K562 (cell line): ENCODE measurements around the gene CAST. TPM values are rescaled to one million over a fixed set of nuclear protein-coding genes. Genes with fewer than 3 reads are reported as not detected.

Experiments
- ATAC-seq: fragments of 200-7000 bp; cut with Tn5 transposase; 3 replicates; pipeline ENCODE4 v1.9.1; 2020; ENCODE audit warnings: moderate library complexity
- BruUV-seq: library from RNA; stranded (reverse); fragments of 400-500 nt; replicated peaks from 2 replicates; lab custom pipeline; 2021; lab: Mats Ljungman, UMichigan
- CTCF ChIA-PET: fragments of 300-600 bp; formaldehyde crosslinking; extraction: SDS; loops from one replicate; lab custom pipeline; 2021; ENCODE audit warnings: low intra/inter-chr PET ratio; lab: Yijun Ruan, JAX
- POLR2A ChIA-PET: fragments of 300-600, 350-650 bp; sonication (Branson Sonifier 250); formaldehyde crosslinking; extraction: SDS; loops from one replicate; lab custom pipeline; 2021; ENCODE audit warnings: antibody characterized with exemption, inconsistent platforms; lab: Yijun Ruan, JAX
- DNase-seq, 4 experiments: peaks; one replicate each; pipeline versions ENCODE4 v3.0.0 to v3.0.0-alpha.2; 2011 to 2018; ENCODE audit warnings: low spot score in 3 of 4, mixed read lengths in 3 of 4; ENCODE audit errors: extremely low read depth in 1 of 4
- FAIRE-seq: peaks from 2 replicates; lab custom pipeline; 2011; peaks lifted over from hg19 to GRCh38; lab: Jason Lieb, UNC
- H2AFZ ChIP-seq: 2 replicates; pipeline ENCODE4 v1.6.0; 2011; ENCODE audit warnings: low read depth, low read length, control low read depth, inconsistent platforms
- H3K27ac ChIP-seq: fragments of 200-600 bp; 3 replicates; pipeline ENCODE4 v1.8.0; 2011; ENCODE audit warnings: low read depth, mild to moderate bottlenecking, control low read depth, inconsistent platforms, low read length, moderate library complexity, mixed read lengths; ENCODE audit errors: extremely low read depth
- H3K27me3 ChIP-seq, 2 experiments: fragments of 300-600 bp in 1 of 2; 2 replicates in 1 of 2; 3 replicates in 1 of 2; pipeline versions ENCODE4 v1.6.0 to v1.8.0; 2011; ENCODE audit warnings: inconsistent platforms in 2 of 2, low read length in 2 of 2, mild to moderate bottlenecking in 1 of 2, mixed read lengths in 1 of 2, moderate library complexity in 1 of 2; ENCODE audit not compliant: control insufficient read depth in 2 of 2, insufficient read depth in 2 of 2
- H3K36me3 ChIP-seq: fragments of 300-600 bp; 3 replicates; pipeline ENCODE4 v1.8.0; 2011; ENCODE audit warnings: mild to moderate bottlenecking, low read length, inconsistent platforms; ENCODE audit not compliant: control insufficient read depth, insufficient read depth
- H3K4me1 ChIP-seq, 2 experiments: fragments of 200-600 bp in 1 of 2; replicated peaks in 1 of 2; 2 replicates in 1 of 2; 3 replicates in 1 of 2; pipeline versions ENCODE4 v1.5.1 to v1.8.0; 2011; ENCODE audit warnings: inconsistent platforms in 2 of 2, low read length in 2 of 2, mild to moderate bottlenecking in 1 of 2, mixed read lengths in 1 of 2, moderate library complexity in 1 of 2; ENCODE audit not compliant: control insufficient read depth in 2 of 2, insufficient read depth in 2 of 2
- H3K4me2 ChIP-seq: 2 replicates; pipeline ENCODE4 v1.6.1; 2011; ENCODE audit warnings: low read length, control low read depth, inconsistent platforms, mixed read lengths; ENCODE audit not compliant: insufficient read depth
- H3K4me3 ChIP-seq: fragments of 200-600 bp; sonication (generic), shearing (Covaris generic); 2 replicates; pipeline ENCODE4 v1.5.1; 2016; ENCODE audit warnings: control low read depth, inconsistent platforms
- H3K79me2 ChIP-seq: fragments of 200-600 bp; 3 replicates; pipeline ENCODE4 v1.8.0; 2011; ENCODE audit warnings: low read length, inconsistent platforms; ENCODE audit not compliant: control insufficient read depth, insufficient read depth
- H3K9ac ChIP-seq, 2 experiments: 2 replicates each; pipeline versions ENCODE4 v1.6.0 to v1.6.1; 2011; ENCODE audit warnings: low read depth in 2 of 2, low read length in 2 of 2, control low read depth in 1 of 2, inconsistent platforms in 1 of 2, mild to moderate bottlenecking in 1 of 2, mixed read lengths in 1 of 2; ENCODE audit not compliant: insufficient read depth in 1 of 2
- H3K9me1 ChIP-seq: one replicate; pipeline ENCODE4 v1.6.0; 2011; ENCODE audit warnings: inconsistent platforms, mild to moderate bottlenecking, low read length, moderate library complexity; ENCODE audit not compliant: control insufficient read depth, insufficient read depth
- H3K9me3 ChIP-seq: replicated peaks from 2 replicates; pipeline ENCODE4 v1.5.1; 2011; ENCODE audit warnings: low read depth, low read length, inconsistent platforms; ENCODE audit not compliant: control insufficient read depth, insufficient read depth
- H4K20me1 ChIP-seq: replicated peaks from 2 replicates; pipeline ENCODE4 v1.6.1; 2011; ENCODE audit warnings: low read length, inconsistent platforms, mixed read lengths; ENCODE audit not compliant: control insufficient read depth, insufficient read depth
- FOS ChIP-seq: IDR thresholded peaks from 3 replicates; pipeline ENCODE4 v1.6.1; 2011; ENCODE audit not compliant: insufficient read length; ENCODE audit errors: extremely low read depth
- HDAC8 ChIP-seq: fragments of 450-650 bp; IDR thresholded peaks from 2 replicates; pipeline ENCODE4 v1.6.1; 2016; ENCODE audit warnings: mild to moderate bottlenecking, missing genetic modification characterization, moderate library complexity, missing compliant biosample characterization
- HLTF ChIP-seq: fragments of 450-650 bp; IDR thresholded peaks from 2 replicates; pipeline ENCODE4 v1.6.1; 2016
- HMG20B ChIP-seq: fragments of 250-450 bp; sonication (Bioruptor Pico); IDR thresholded peaks from 2 replicates; pipeline ENCODE4 v1.5.0; 2021; ENCODE audit warnings: mild to moderate bottlenecking
- HMGN3 ChIP-seq: IDR thresholded peaks from 2 replicates; pipeline ENCODE4 v1.6.1; 2011; ENCODE audit warnings: borderline replicate concordance, low read depth, mild to moderate bottlenecking, mixed read lengths, low read length; ENCODE audit not compliant: insufficient read length; ENCODE audit errors: extremely low read depth
- MAFF ChIP-seq: IDR thresholded peaks from 2 replicates; pipeline ENCODE4 v1.6.1; 2012; ENCODE audit warnings: low read length, improper control_type of control experiment
- MECOM ChIP-seq: fragments of 250-450 bp; sonication (Bioruptor Pico); IDR thresholded peaks from 2 replicates; pipeline ENCODE4 v1.8.0; 2022; ENCODE audit warnings: inconsistent platforms
- MYC ChIP-seq, 2 experiments: fragments of 250-450 bp in 1 of 2; sonication (Bioruptor Pico) in 1 of 2; IDR thresholded peaks; 2 replicates each; pipeline versions ENCODE4 v1.5.1 to v1.6.1; 2012 to 2021; ENCODE audit warnings: low read depth in 2 of 2, borderline replicate concordance in 1 of 2, improper control_type of control experiment in 1 of 2, low read length in 1 of 2, mild to moderate bottlenecking in 1 of 2, moderate library complexity in 1 of 2
- THRAP3 ChIP-seq: fragments of 450-650 bp; IDR thresholded peaks from 2 replicates; pipeline ENCODE4 v1.6.1; 2016; ENCODE audit warnings: mild to moderate bottlenecking, inconsistent platforms, borderline replicate concordance
- TRIM28 ChIP-seq: fragments of 450-650 bp; IDR thresholded peaks from 2 replicates; pipeline ENCODE4 v1.6.1; 2017
- ZFX ChIP-seq: sonication (generic); formaldehyde crosslinking; IDR thresholded peaks from 2 replicates; pipeline ENCODE4 v1.8.0; 2022; ENCODE audit warnings: mild to moderate bottlenecking, missing genetic modification reagents, moderate library complexity
- ZNF212 ChIP-seq: fragments of 450-650 bp; formaldehyde crosslinking; IDR thresholded peaks from 2 replicates; pipeline ENCODE4 v1.4.0; 2020; ENCODE audit warnings: mild to moderate bottlenecking
- ZNF347 ChIP-seq: fragments of 450-650 bp; formaldehyde crosslinking; IDR thresholded peaks from 2 replicates; pipeline ENCODE4 v1.4.0; 2020; ENCODE audit warnings: low read depth, mild to moderate bottlenecking, moderate library complexity
- ZNF586 ChIP-seq: fragments of 450-650 bp; formaldehyde crosslinking; conservative IDR thresholded peaks from 2 replicates; pipeline ENCODE4 v1.4.0; 2020; ENCODE audit warnings: mild to moderate bottlenecking, moderate library complexity
- ZNF644 ChIP-seq: fragments of 200-800 bp; sonication (Bioruptor generic); IDR thresholded peaks from 2 replicates; pipeline ENCODE4 v1.6.1; 2016; ENCODE audit warnings: low read depth, missing genetic modification characterization, missing compliant biosample characterization
- WGBS: fragments of 100-300 bp; shearing (Covaris generic); methylation state at CpG from one replicate; pipeline ENCODE4 v1.1.6; 2016; ENCODE audit warnings: low coverage, mixed read lengths; ENCODE audit not compliant: insufficient coverage; ENCODE audit errors: missing lambda C conversion rate; 5-methylcytosine and 5-hydroxymethylcytosine counted together
- in situ Hi-C: fragments of 300-500 bp; cut with MboI; formaldehyde crosslinking; loops from 4 replicates; pipeline ENCODE4 v1.15.0; 2018; ENCODE audit warnings: inconsistent platforms, mixed read lengths
- intact Hi-C: fragments of 100-400 bp; cut with micrococcal nuclease; formaldehyde crosslinking; loops from 2 replicates; pipeline ENCODE4 v1.14.2; 2022
- polyA plus RNA-seq, 8 experiments: library from polyadenylated mRNA; depleted of rRNA in 4 of 8; stranded (reverse) in 5 of 8; unstranded in 3 of 8; fragments of >200 nt; fragmentation: Nextera tagmentation in 2 of 8; fragmentation: Illumina TruSeq in 1 of 8; extraction: Ambion mirVana in 2 of 8; extraction: Trizol in 1 of 8; gene quantifications; 2 replicates each; pipeline versions ENCODE4 v1.2.1 to v1.2.3, GENCODE V29; 2011 to 2014; ENCODE audit warnings: inconsistent platforms in 1 of 8, missing spikeins in 1 of 8
- total RNA-seq, 7 experiments: library from RNA; depleted of rRNA in 6 of 7; stranded (reverse); fragments of >200 nt in 6 of 7; fragmentation: Illumina TruSeq in 2 of 7; extraction: Trizol in 2 of 7; gene quantifications; 2 replicates each; pipeline versions ENCODE4 v1.2.1 to v1.2.3, GENCODE V29; 2011 to 2021; ENCODE audit warnings: low replicate concordance in 1 of 7
- TF ChIP-seq, protein P1 (sequence below), 2 experiments: fragments of 450-650 bp; conservative IDR thresholded peaks; 2 replicates each; pipeline ENCODE4 v1.6.1; 2017; ENCODE audit warnings: mild to moderate bottlenecking in 2 of 2, moderate library complexity in 2 of 2

CAST gene
- total and polyA plus RNA-seq, 9 of the 15 experiments (the other 6 are each of a cell fraction or from before 2014, with no cell fraction given), result 55.5 to 136 (median 86.1) TPM

DNA sequence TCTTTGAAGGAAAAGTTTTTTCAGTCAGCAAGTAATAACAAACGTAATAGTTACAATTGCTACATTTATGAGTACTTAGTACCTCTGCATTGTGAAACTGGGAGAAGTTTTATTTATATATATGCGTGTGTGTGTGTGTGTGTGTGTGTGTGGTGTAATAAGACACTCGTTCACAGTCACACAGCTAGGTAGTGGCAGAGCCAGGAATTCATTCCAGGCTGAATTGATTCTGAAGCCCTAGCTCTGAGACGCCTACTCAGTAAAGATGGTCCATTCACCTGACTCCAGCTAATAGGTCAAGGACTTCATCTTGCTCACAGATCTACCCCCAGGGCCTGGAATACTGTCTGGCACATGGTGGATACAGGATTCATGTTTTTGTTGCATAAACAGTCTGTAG is 13.6 kb upstream of the CAST start (continued):
- TF ChIP-seq, protein P1, sequence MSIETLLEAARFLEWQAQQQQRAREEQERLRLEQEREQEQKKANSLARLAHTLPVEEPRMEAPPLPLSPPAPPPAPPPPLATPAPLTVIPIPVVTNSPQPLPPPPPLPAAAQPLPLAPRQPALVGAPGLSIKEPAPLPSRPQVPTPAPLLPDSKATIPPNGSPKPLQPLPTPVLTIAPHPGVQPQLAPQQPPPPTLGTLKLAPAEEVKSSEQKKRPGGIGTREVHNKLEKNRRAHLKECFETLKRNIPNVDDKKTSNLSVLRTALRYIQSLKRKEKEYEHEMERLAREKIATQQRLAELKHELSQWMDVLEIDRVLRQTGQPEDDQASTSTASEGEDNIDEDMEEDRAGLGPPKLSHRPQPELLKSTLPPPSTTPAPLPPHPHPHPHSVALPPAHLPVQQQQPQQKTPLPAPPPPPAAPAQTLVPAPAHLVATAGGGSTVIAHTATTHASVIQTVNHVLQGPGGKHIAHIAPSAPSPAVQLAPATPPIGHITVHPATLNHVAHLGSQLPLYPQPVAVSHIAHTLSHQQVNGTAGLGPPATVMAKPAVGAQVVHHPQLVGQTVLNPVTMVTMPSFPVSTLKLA (conservative IDR thresholded peaks at IDR 0.05), result no peak
- no peak for TF ChIP-seq MYC (IDR thresholded peaks at IDR 0.05; ENCODE audit: low read depth, low read length)
- TF ChIP-seq MYC (CRISPR knock-in tag; IDR thresholded peaks at IDR 0.05; ENCODE audit: borderline replicate concordance, low read depth), result no peak
- TF ChIP-seq ZNF644 (tag), result no peak

DNA sequence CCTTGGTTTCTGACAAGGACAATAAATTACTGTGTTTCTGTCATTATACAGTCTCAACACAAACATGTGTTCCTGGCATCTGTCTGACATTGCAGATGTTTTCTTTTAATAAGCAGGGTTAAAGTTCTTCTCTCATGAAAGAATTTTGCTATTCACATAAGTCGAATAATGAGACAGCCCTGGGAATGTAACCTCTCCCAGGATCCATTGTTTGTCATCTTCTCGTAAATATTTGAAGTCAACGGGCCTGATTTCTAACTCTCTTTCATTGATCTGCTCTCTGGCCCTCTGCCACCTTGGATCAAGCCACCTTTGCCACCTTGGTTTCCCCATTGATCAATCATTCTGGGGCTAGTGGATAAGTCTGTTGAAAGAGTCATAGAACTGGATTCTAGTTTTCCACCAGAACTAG is 12.9 kb upstream of the CAST start:
- H2AFZ ChIP-seq, result no peak overlapping the region
- H3K4me2 ChIP-seq, result no peak overlapping the region
- H3K79me2 ChIP-seq, result no peaks in the 10 kb centered on the region
- ChIA-PET POLR2A (interaction anchor here (1.1 kb wide), 1 partner anchor 11 kb away, joined by 3 read pairs; no protein-coding TSS in a partner anchor), CTCF (no interaction called here)
- no peak for DNase-seq
- H4K20me1 ChIP-seq, result no peaks in the 10 kb centered on the region
- no peak for ATAC-seq
- H3K9me1 ChIP-seq, result no peaks in the 10 kb centered on the region
- in situ Hi-C loops, result no loop called here
- no peak overlapping the region for H3K4me3 ChIP-seq
- intact Hi-C loops, result no loop called here
- no peaks in the 10 kb centered on the region for H3K4me1 ChIP-seq
- no peak overlapping the region for H3K9ac ChIP-seq
- FAIRE-seq, result no peak
- H3K27ac ChIP-seq, result no peak overlapping the region
- WGBS, result 4% methylated on average over 3 of the region's 3 CpGs
- peaks cover 3 to 9% of the 10 kb centered on the region in 2 experiments; a peak in 3 of 5 replicates for H3K27me3 ChIP-seq
- TF ChIP-seq ZNF347 (CRISPR knock-in tag), result no peak
- no peak for TF ChIP-seq HLTF
- TF ChIP-seq HMG20B (CRISPR knock-in tag), result no peak
- TF ChIP-seq ZNF586, result no peak
- TF ChIP-seq HMGN3, result no peak
- TF ChIP-seq THRAP3, result no peak
- TF ChIP-seq HDAC8 (tag), result no peak
- no peak for TF ChIP-seq TRIM28
- no peak for TF ChIP-seq ZNF212 (CRISPR knock-in tag)
- no peak for TF ChIP-seq MAFF
- no peak for TF ChIP-seq FOS
- no peak for TF ChIP-seq MECOM
- TF ChIP-seq ZFX, result no peak
- no peaks in the 10 kb centered on the region for H3K9me3 ChIP-seq
- BruUV-seq, result no TSS peak
- no peaks in the 10 kb centered on the region for H3K36me3 ChIP-seq
